Measurements from ENCODE around the gene BARX2. TPM values are rescaled to one million over a fixed set of nuclear protein-coding genes. Genes with fewer than 3 reads are reported as not detected.

Gene BARX2
- total RNA-seq, 1 experiment from 2014 or later: 0.47 TPM

- no peaks in the 10 kb centered on the region for H3K36me3 ChIP-seq (ENCODE audit: low read depth, low read length)
- H3K9me2 ChIP-seq (replicated peaks; ENCODE audit: low read length): no peaks in the 10 kb centered on the region
- no peak for ATAC-seq
- H3K4me3 ChIP-seq (ENCODE audit: low read length): no peak overlapping the region
- no peak for TF ChIP-seq EZH2phosphoT487 (IDR thresholded peaks at IDR 0.05; ENCODE audit: borderline replicate concordance, low read length)
- no peak for TF ChIP-seq CTCF (conservative IDR thresholded peaks at IDR 0.05; ENCODE audit: low read depth, low read length)
- no peak for TF ChIP-seq EZH2 (IDR thresholded peaks at IDR 0.05; ENCODE audit: low read length, unreplicated experiment)
- POLR2A ChIA-PET (ENCODE audit: unreplicated experiment): no interaction called here
- H2AFZ ChIP-seq (ENCODE audit: low read length): no peak overlapping the region
- DNase-seq: no peak
- no peak overlapping the region for H3K9ac ChIP-seq (ENCODE audit: low read length)
- no peak overlapping the region for H3K27ac ChIP-seq (ENCODE audit: low read length)
- H3K4me1 ChIP-seq (ENCODE audit: insufficient read depth, low read length): peaks cover 24% of the 10 kb centered on the region
- no peaks in the 10 kb centered on the region for H3F3A ChIP-seq (ENCODE audit: low read length, unreplicated experiment)
- H3K79me2 ChIP-seq (ENCODE audit: low read length): no peaks in the 10 kb centered on the region
- CTCF ChIA-PET: no interaction called here
- no peaks in the 10 kb centered on the region for H3K9me3 ChIP-seq (ENCODE audit: low read length)
- intact Hi-C loops (cut with micrococcal nuclease): no loop called here
- no TSS peak for BruUV-seq (replicated peaks)
- no peaks in the 10 kb centered on the region for H3K27me3 ChIP-seq (ENCODE audit: low read length)
- no peak overlapping the region for H3K4me2 ChIP-seq (ENCODE audit: low read length)
- no peaks in the 10 kb centered on the region for H4K20me1 ChIP-seq (ENCODE audit: low read length)
Measured at GRCh38 chr11:129328756-129329155, 46.9 kb upstream of the BARX2 start.

DNA sequence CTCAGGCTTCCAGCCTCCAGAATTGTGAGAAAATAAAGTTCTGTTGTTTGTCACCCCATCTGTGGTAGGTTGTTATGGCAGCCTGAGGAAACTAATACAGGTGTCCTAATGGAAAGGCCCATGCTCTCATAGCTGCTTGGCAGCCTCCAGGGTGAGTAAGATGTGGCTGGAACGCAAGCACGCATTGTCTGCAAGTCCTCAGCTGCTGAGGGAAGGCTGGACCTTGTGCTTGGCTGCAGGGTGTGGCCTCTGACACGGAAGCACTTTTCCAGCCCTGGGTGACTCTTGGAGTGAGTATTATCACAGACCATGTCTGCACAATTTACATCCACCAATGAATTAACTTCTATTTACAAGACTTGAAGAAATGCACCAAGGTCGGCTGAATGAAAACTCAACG is 44.4 kb upstream of the BARX2 start:
- Histone ChIP-seq H3K36me3 (ENCODE audit: low read depth, low read length) (no peaks in the 10 kb centered on the region), H3K27ac (ENCODE audit: low read length) (no peak overlapping the region), H3K4me2 (ENCODE audit: low read length) (no peak overlapping the region), H3F3A (ENCODE audit: low read length, unreplicated experiment) (no peaks in the 10 kb centered on the region), H3K9me2 (replicated peaks; ENCODE audit: low read length) (no peaks in the 10 kb centered on the region), H3K79me2 (ENCODE audit: low read length) (no peaks in the 10 kb centered on the region), H3K4me3 (ENCODE audit: low read length) (no peak overlapping the region), H4K20me1 (ENCODE audit: low read length) (no peaks in the 10 kb centered on the region), H2AFZ (ENCODE audit: low read length) (no peak overlapping the region), H3K4me1 (ENCODE audit: insufficient read depth, low read length) (peaks cover 11% of the 10 kb centered on the region; the same call in 1 of the 2 replicates), H3K9ac (ENCODE audit: low read length) (no peak overlapping the region), H3K9me3 (ENCODE audit: low read length) (no peaks in the 10 kb centered on the region), H3K27me3 (ENCODE audit: low read length) (no peaks in the 10 kb centered on the region)
- ChIA-PET CTCF (interaction anchor here (0.6 to 1.2 kb wide), 3 partner anchors 18 to 306 kb away, joined by 3 to 11 read pairs (median 3); no protein-coding TSS in a partner anchor), POLR2A (ENCODE audit: unreplicated experiment) (no interaction called here)
- TF ChIP-seq EZH2phosphoT487 (IDR thresholded peaks at IDR 0.05; ENCODE audit: borderline replicate concordance, low read length) (no peak), CTCF (conservative IDR thresholded peaks at IDR 0.05; ENCODE audit: low read depth, low read length) (no peak), EZH2 (IDR thresholded peaks at IDR 0.05; ENCODE audit: low read length, unreplicated experiment) (no peak)
- intact Hi-C loops (cut with micrococcal nuclease): loop anchor here (1.0 to 5.0 kb wide), 3 partner anchors 101 to 444 kb away; no protein-coding TSS in a partner anchor
- peak; percentile 48 for DNase-seq
- peak; percentile 27; the same call in 1 of the 2 replicates for ATAC-seq
- no TSS peak for BruUV-seq (replicated peaks)

DNA sequence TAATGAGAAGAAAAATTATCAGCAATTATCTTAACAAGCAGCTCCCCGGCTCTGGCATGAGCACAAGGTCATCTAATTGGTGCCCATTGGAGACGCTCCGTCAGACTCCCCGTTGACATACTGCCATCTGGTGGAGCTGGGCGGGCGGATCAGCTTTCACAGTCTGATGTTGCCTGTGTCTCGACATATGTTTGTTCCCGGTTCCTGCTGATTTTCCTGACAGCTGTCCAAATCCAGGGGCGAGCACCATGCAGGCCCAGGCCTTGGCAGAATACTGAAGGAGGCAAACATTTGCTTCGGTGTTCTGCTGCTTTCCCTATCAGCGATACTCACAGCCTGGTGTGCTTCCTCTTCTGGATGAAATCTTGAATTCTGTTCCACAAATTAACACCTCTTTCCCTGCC is 43.8 kb upstream of the BARX2 start:
- ChIA-PET CTCF (interaction anchor here (0.5 to 1.2 kb wide), 6 partner anchors 12 to 424 kb away, joined by 3 to 11 read pairs (median 3); no protein-coding TSS in a partner anchor), POLR2A (ENCODE audit: unreplicated experiment) (no interaction called here)
- no peaks in the 10 kb centered on the region for H4K20me1 ChIP-seq (ENCODE audit: low read length)
- no peaks in the 10 kb centered on the region for H3F3A ChIP-seq (ENCODE audit: low read length, unreplicated experiment)
- no peaks in the 10 kb centered on the region for H3K9me3 ChIP-seq (ENCODE audit: low read length)
- intact Hi-C loops (cut with micrococcal nuclease): loop anchor here (1.0 to 5.0 kb wide), 5 partner anchors 102 to 445 kb away; no protein-coding TSS in a partner anchor
- H3K27ac ChIP-seq (ENCODE audit: low read length): no peak overlapping the region
- no peak overlapping the region for H3K4me3 ChIP-seq (ENCODE audit: low read length)
- ATAC-seq: peak; percentile 97
- H3K4me2 ChIP-seq (ENCODE audit: low read length): 0 out of 2 replicates have a peak overlapping the region, but pooled peaks have one; percentile 3
- no peaks in the 10 kb centered on the region for H3K36me3 ChIP-seq (ENCODE audit: low read depth, low read length)
- no peaks in the 10 kb centered on the region for H3K79me2 ChIP-seq (ENCODE audit: low read length)
- peak overlapping the region; percentile 44 for H2AFZ ChIP-seq (ENCODE audit: low read length)
- BruUV-seq (replicated peaks): no TSS peak
- no peak for TF ChIP-seq EZH2 (IDR thresholded peaks at IDR 0.05; ENCODE audit: low read length, unreplicated experiment)
- peak; percentile 97 for TF ChIP-seq CTCF (conservative IDR thresholded peaks at IDR 0.05; ENCODE audit: low read depth, low read length)
- no peaks in the 10 kb centered on the region for H3K27me3 ChIP-seq (ENCODE audit: low read length)
- DNase-seq: peak; percentile 95
- H3K4me1 ChIP-seq (ENCODE audit: insufficient read depth, low read length): peaks cover 11% of the 10 kb centered on the region; the same call in 1 of the 2 replicates
- no peaks in the 10 kb centered on the region for H3K9me2 ChIP-seq (replicated peaks; ENCODE audit: low read length)
- H3K9ac ChIP-seq (ENCODE audit: low read length): no peak overlapping the region

All from PC-3 (cell line).